Epidermal melanocyte (primary cell): ENCODE measurements around the gene CDKN1C.

Experiments used
- DNase-seq: peaks from one replicate; pipeline ENCODE4 v3.0.0; 2011; ENCODE audit warnings: low spot score; ENCODE audit not compliant: insufficient read length

The CDKN1C gene

DNA sequence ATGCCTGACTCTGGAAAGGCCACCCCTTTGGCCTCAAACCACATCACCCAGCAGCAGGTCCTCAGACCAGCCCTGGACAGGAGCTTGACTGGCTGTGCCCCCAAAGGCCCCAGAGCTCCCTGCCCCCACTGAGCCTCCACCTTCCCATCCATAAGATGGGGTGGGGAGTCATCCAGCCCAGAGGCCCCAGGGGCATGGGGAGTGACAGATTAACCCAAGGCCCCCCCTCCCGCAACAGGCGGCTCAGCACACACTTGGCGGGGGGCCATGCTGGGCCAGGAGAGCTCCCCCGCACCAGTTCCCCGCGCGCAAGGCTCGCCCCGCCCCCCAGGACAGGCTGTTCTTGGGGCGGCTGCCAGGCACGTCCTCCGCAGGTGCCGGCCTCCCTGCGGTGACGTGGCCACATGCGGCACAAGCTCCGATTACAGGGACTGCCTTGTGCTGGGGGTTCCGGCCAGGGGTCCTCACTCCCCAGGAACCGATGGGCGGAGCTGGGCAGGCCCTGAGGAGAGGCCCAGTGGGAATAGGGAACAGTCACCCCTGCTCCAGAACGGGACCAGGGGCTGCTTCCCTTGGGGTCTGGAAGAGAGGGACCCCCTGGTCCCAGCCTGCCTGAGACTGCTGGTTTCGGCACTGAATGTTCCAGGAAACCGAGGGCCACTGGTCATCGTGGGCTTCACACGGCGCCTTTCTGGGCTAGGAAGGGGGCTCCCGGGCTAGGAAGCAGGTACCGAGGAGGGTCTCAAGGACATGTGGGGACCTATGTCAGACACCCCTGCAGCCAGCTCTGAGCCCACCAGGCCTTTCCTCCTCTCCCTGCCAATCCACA, 5.1 kb upstream of the CDKN1C start:
- DNase-seq: no peak

- no peak for DNase-seq
These were observed 4.0 kb upstream of the CDKN1C start for GRCh38 chr11:2889362-2890273.

- DNase-seq: peak; percentile 84
These were observed 2.8 kb upstream of the CDKN1C start for GRCh38 chr11:2888266-2888968.

DNA sequence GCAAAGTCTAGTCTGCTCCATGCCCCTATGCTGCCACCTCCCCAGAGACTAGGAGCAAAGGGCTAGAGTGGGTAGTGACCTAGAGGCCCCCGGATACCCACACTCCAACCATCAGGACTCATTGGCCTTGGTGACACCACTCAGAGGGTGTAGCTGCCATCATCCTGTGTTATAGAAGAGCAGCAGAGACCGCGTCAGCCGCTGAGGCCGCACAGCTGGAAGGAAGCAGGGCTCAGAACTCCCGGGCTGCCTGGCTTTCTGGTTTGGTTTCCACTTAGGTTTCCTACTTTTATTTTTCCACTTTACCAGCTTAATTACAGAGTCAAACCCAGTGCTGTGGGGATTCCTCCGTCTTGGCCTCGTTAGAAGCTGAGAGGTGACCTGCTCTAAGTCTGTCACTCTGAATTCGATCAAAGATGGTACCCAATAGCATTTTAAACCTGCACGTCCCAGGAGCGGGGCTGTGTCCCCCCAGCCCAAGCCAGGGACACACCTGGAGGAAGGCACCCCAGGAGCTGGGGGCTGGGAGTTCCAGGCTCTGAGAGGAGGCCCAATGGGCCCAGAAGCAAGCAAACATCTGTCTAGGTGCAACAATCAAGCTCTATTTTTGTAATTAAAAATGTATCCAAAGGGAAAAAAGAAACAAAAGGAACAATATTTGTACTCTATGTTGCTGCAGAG, 2.1 kb upstream of the CDKN1C start:
- no peak for DNase-seq

DNA sequence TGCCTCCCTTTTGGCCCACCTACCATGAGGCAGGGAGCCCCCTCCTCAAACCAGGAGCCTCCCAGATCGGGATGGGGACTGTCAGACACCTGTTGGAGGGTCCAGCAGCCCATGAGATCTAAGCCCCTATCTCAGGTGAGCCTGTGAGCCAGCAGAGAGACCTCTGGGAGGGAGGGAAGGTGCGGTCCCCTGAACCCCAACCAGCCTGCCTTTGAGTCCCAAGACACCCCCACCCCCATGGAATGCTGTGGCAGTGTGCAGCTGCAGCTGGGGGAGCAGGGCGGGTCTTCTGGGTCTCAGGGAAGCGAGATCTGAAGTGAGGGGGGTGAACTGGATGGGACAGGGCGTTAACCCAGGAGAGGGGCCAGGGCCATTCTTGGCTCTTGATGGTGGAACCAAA, 1.4 kb upstream of the CDKN1C start:
- DNase-seq: no peak

DNA sequence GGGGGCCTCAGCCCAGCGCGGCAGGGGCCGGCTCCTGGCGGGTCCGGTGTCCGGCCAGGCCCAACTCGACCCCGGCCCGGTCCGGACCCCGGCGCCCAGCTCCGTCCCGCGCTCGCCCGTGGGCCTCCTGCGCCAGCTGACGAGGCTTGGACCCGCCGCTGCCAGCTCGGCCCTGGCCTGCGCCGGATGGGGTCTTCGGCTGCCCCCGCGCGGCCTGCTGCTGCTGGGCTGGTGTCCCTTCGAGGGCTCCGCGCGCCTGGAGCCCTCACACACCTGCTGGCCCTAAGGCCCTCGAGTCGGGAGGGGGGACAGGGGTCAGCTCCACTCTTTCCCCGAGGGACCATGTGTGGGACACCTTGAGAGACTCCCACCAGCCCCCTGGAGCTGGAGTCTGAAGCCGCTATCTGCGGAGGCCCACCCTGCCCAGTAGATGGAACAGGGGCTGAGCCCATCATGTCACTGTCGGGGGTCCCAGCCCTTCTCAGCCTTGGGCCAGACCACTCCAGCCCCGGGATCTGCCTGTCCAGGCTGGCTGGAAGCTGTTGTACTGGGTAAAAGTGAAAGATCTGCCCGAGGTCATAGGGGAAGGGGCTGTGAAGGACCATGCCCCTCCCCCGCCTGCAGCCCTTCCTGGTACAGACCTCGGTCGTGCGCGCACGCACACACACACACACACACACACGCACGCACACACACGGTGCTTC, 768 bp upstream of the CDKN1C start:
- DNase-seq: no peak

DNA sequence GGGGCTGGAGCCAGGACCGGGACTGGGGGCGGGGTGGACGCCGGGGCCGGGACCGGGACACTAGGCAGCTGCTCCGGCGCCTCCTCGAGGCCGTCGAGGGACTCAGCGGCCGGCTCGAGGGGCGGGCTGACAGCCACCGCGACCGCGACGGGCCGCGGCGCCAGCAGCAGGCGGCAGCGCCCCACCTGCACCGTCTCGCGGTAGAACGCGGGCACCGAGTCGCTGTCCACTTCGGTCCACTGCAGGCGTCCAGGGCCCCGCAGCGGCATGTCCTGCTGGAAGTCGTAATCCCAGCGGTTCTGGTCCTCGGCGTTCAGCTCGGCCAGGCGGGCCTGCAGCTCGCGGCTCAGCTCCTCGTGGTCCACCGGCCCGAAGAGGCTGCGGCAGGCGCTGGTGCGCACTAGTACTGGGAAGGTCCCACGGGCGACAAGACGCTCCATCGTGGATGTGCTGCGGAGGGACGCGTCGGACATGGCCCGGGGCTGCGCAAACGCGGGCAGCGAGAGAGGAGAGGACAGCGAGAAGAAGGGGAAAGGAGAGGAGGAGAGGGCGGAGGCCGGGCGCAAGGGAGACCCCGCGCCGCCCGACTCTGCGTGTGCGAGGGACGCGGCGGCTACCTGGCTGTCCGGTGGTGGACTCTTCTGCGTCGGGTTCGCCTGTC, 428 bp downstream of the CDKN1C start:
- peak; percentile 53 for DNase-seq

DNA sequence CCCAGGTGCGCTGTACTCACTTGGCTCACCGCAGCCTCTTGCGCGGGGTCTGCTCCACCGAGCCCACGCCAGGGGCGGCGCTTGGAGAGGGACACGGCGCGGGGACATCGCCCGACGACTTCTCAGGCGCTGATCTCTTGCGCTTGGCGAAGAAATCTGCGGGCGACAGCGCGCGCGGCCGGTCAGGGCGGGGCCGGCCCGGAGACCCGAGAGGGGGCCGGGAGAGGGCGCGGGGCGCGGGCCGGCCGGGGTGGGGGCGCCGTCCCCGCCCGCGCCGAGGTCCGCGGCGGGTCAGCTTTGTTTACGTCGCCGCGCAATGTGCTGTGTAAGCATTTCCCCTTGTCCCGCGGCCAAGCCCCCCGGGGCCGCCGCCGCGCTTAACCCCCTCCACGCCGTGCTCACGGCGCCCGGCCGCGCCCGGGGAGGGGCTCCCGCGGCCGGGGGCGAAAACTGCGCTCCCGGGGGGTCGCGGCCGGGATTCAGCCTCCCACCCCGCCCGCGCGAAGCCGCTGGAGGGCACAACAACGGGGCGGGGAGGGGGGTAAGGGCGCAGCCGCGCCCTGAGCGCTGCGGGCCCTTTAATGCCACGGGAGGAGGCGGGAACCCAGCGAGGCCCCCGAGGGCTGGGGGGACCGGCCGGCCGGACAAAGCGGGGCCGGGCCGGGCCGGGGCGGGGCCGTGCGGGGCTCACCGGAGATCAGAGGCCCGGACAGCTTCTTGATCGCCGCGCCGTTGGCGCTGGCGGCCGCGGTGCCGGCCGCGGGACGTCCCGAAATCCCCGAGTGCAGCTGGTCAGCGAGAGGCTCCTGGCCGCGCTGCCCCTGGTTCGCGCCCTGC, 1.4 kb downstream of the CDKN1C start:
- DNase-seq: peak; percentile 78

GRCh38 chr11:2883640-2883978, 2.0 kb downstream of the CDKN1C start:
- no peak for DNase-seq

GRCh38 chr11:2882396-2883110, 3.0 kb downstream of the CDKN1C start:
- DNase-seq: no peak

- DNase-seq: no peak
These were observed 3.6 kb downstream of the CDKN1C start for GRCh38 chr11:2881981-2882375.

DNA sequence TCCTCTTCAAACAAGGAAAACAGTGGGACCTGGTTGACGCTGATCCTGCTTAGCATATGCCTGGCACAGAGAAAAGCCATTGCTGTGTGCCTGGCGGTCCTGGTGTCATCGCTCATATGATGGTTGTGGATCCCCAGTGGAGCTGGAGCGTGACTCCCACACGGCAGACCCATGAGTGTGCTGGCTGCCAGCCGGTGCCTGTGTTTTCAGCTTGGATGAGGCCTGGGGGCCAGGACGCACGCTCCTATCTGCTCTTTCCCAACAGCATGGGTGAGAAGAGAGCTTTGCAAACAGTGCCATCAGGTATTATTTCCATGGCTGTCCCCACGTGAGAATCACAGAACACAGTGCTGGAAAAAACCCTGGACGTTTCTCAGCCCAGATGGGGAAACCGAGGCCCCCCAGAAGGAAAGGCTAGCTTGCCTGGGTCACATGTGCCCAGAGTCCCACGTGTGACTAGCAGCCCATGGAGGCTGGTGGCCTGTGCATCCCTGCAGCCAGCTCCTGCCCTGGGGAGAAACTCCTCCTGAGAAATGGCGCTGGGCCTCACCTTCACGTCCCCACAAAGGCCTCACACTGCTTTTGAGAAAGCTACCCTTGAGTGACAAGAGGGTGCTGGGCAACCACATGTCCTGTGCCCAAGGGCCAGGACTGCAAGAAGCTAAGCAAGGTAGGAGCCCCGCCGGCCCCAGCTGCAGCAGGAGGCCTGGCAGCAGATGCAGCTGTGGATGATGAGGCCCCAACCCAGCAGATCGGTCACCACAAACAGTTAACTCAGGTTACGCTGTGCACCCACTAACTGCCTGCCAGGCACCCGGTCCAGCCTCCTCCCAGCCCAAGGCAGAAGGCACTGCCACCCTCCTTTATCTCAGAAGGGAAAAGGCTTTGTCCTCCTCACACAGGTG, 4.2 kb downstream of the CDKN1C start:
- DNase-seq: no peak

DNA sequence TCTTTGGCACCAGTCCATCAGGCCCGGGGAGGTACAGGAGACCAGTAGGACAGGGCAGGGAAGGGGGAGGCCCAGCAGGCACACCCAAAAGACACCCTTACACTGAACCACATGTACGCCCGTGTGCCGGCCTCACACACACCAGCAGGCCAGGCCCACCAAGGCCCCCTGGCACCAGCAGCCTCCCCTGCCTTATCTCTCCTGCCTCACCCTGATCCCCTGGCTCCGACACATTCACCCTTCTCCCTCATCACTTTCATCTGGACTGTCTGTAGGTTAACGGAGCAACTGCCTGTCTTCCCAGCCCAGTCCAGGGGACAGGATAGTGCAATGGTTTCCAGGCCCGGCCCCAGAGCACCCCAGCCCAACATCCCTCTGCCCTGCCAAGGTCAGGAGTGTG, 4.9 kb downstream of the CDKN1C start:
- no peak for DNase-seq

- no peak for DNase-seq
These were observed 6.8 kb downstream of the CDKN1C start for GRCh38 chr11:2878782-2879181.

DNA sequence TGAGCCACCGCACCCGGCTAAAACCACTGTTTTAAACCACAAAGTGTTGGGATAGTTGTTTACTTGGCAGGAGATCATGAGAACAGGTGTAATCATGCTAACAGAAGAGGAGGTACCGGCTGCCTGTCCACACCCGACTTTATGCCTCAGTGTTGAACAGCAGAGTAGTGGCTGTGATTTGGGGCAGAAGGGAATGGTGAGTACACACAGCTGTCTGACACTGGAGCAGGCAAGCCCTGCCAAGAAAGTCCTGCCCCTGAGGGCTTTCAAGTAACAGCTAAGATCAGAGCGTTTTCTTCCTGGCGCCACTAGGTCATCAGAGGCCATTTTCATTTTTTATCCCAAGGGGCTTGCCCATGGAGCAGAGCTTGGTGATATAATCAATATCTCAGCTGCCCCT, 8.1 kb downstream of the CDKN1C start:
- no peak for DNase-seq

GRCh38 chr11:2874963-2875362, 10.6 kb downstream of the CDKN1C start:
- no peak for DNase-seq

- DNase-seq: no peak
These were observed 14.4 kb downstream of the CDKN1C start for GRCh38 chr11:2870969-2871680.
